HEK293 (cell line): ENCODE results near the gene CHST7.

Source experiments
- CTCF ChIA-PET: fragments of 350-600 bp; formaldehyde crosslinking; extraction: SDS; loops from one replicate; lab custom pipeline; 2021; ENCODE audit warnings: antibody characterized with exemption; lab: Yijun Ruan, JAX
- POLR2A ChIA-PET: fragments of 300-600 bp; formaldehyde crosslinking; extraction: SDS; loops from one replicate; lab custom pipeline; 2020; ENCODE audit warnings: antibody characterized with exemption, inconsistent platforms; lab: Yijun Ruan, JAX
- H3K27ac ChIP-seq: fragments of 200-500 bp; sonication (Bioruptor generic); 2 replicates; pipeline ENCODE4 v1.5.1; 2014; ENCODE audit warnings: low read depth, low read length, control low read depth, inconsistent platforms; ENCODE audit errors: extremely low read depth
- H3K36me3 ChIP-seq, 2 experiments: fragments of 200-500 bp in 1 of 2; sonication (Bioruptor generic) in 1 of 2; 1 replicate in 1 of 2; 2 replicates in 1 of 2; pipeline ENCODE4 v1.5.1; 2014 to 2017; ENCODE audit warnings: inconsistent platforms in 2 of 2, low read length in 2 of 2; ENCODE audit not compliant: control insufficient read depth in 2 of 2, insufficient read depth in 1 of 2
- H3K4me1 ChIP-seq: fragments of 200-500 bp; sonication (Bioruptor generic); 2 replicates; pipeline ENCODE4 v1.5.1; 2014; ENCODE audit warnings: mild to moderate bottlenecking, low read length, inconsistent platforms; ENCODE audit not compliant: control insufficient read depth, insufficient read depth
- H3K4me3 ChIP-seq: 2 replicates; pipeline ENCODE4 v1.5.1; 2011; ENCODE audit warnings: low read depth, mild to moderate bottlenecking, control low read depth, low read length, moderate library complexity
- H3K9me3 ChIP-seq: fragments of 200-500 bp; sonication (Bioruptor generic); 2 replicates; pipeline ENCODE4 v1.5.1; 2014; ENCODE audit warnings: low read depth, low read length, inconsistent platforms; ENCODE audit not compliant: control insufficient read depth, insufficient read depth
- HOXA7 ChIP-seq: sonication (generic); formaldehyde crosslinking; IDR thresholded peaks from 2 replicates; pipeline ENCODE4 v1.8.1; 2022; ENCODE audit warnings: missing genetic modification reagents, borderline replicate concordance
- HOXD13 ChIP-seq: sonication (generic); formaldehyde crosslinking; IDR thresholded peaks from 2 replicates; pipeline ENCODE4 v1.8.0; 2022; ENCODE audit warnings: missing genetic modification reagents, borderline replicate concordance
- IKZF3 ChIP-seq: fragments of 450-650 bp; IDR thresholded peaks from 2 replicates; pipeline ENCODE4 v1.5.0; 2018; ENCODE audit warnings: missing biosample characterization, mild to moderate bottlenecking, missing genetic modification characterization, moderate library complexity
- PRDM4 ChIP-seq: fragments of 450-650 bp; formaldehyde crosslinking; IDR thresholded peaks from 2 replicates; pipeline ENCODE4 v1.5.1; 2017; ENCODE audit warnings: missing biosample characterization, missing genetic modification characterization
- SALL2 ChIP-seq: fragments of 450-650 bp; formaldehyde crosslinking; IDR thresholded peaks from 2 replicates; pipeline ENCODE4 v1.5.0; 2017; ENCODE audit warnings: missing biosample characterization, mild to moderate bottlenecking, missing genetic modification characterization, borderline replicate concordance
- SCRT2 ChIP-seq: fragments of 450-650 bp; formaldehyde crosslinking; IDR thresholded peaks from 2 replicates; pipeline ENCODE4 v1.5.1; 2016; ENCODE audit warnings: missing biosample characterization, missing genetic modification characterization
- SETDB1 ChIP-seq: IDR thresholded peaks from one replicate; pipeline ENCODE4 v1.6.1; 2017; ENCODE audit warnings: mild to moderate bottlenecking, low read length, moderate library complexity, mixed read lengths; ENCODE audit not compliant: insufficient read length
- TRIM28 ChIP-seq: IDR thresholded peaks from 2 replicates; pipeline ENCODE4 v1.6.1; 2011; ENCODE audit warnings: low read length, control low read depth, borderline replicate concordance
- WT1 ChIP-seq: fragments of 450-650 bp; formaldehyde crosslinking; IDR thresholded peaks from 2 replicates; pipeline ENCODE4 v1.5.1; 2016; ENCODE audit warnings: missing biosample characterization, missing genetic modification characterization
- ZBTB8A ChIP-seq: fragments of 450-650 bp; formaldehyde crosslinking; IDR thresholded peaks from 2 replicates; pipeline ENCODE4 v1.5.1; 2016; ENCODE audit warnings: missing biosample characterization, missing genetic modification characterization
- ZNF10 ChIP-seq: fragments of 450-650 bp; formaldehyde crosslinking; IDR thresholded peaks from 2 replicates; pipeline ENCODE4 v1.5.1; 2017; ENCODE audit warnings: missing biosample characterization, missing genetic modification characterization
- ZNF112 ChIP-seq: fragments of 450-650 bp; formaldehyde crosslinking; IDR thresholded peaks from 2 replicates; pipeline ENCODE4 v1.5.0; 2017; ENCODE audit warnings: missing biosample characterization, missing genetic modification characterization
- ZNF132 ChIP-seq: fragments of 450-650 bp; formaldehyde crosslinking; IDR thresholded peaks from 2 replicates; pipeline ENCODE4 v1.5.1; 2017; ENCODE audit warnings: missing biosample characterization, missing genetic modification characterization, borderline replicate concordance
- ZNF16 ChIP-seq: fragments of 450-650 bp; formaldehyde crosslinking; IDR thresholded peaks from 2 replicates; pipeline ENCODE4 v1.5.1; 2016; ENCODE audit warnings: low read depth, missing biosample characterization, missing genetic modification characterization
- ZNF169 ChIP-seq: fragments of 450-650 bp; formaldehyde crosslinking; IDR thresholded peaks from 2 replicates; pipeline ENCODE4 v1.5.1; 2016; ENCODE audit warnings: missing biosample characterization, missing genetic modification characterization
- ZNF362 ChIP-seq: fragments of 450-650 bp; formaldehyde crosslinking; IDR thresholded peaks from 2 replicates; pipeline ENCODE4 v1.5.1; 2016; ENCODE audit warnings: missing biosample characterization, missing genetic modification characterization
- ZNF513 ChIP-seq: fragments of 450-650 bp; IDR thresholded peaks from 2 replicates; pipeline ENCODE4 v1.5.1; 2018; ENCODE audit warnings: missing biosample characterization, missing genetic modification characterization
- ZNF830 ChIP-seq: fragments of 450-650 bp; IDR thresholded peaks from 2 replicates; pipeline ENCODE4 v1.5.0; 2018; ENCODE audit warnings: missing biosample characterization, missing genetic modification characterization, low read depth, mild to moderate bottlenecking, moderate library complexity
- ZNF843 ChIP-seq: fragments of 450-650 bp; formaldehyde crosslinking; IDR thresholded peaks from 2 replicates; pipeline ENCODE4 v1.5.1; 2016; ENCODE audit warnings: missing biosample characterization, missing genetic modification characterization
- ZSCAN23 ChIP-seq: fragments of 450-650 bp; formaldehyde crosslinking; IDR thresholded peaks from 2 replicates; pipeline ENCODE4 v1.5.1; 2016; ENCODE audit warnings: missing biosample characterization, missing genetic modification characterization

Gene CHST7

GRCh38 chrX:46618947-46619346 lies 45.4 kb downstream of the CHST7 start:
- H3K36me3 ChIP-seq, result peaks cover 0 to 15% of the 10 kb centered on the region in 2 experiments; a peak in 2 of 3 replicates
- H3K9me3 ChIP-seq, result 0 out of 2 replicates have a peak, but pooled peaks cover 4% of the 10 kb centered on the region
- POLR2A ChIA-PET, result no interaction called here
- H3K27ac ChIP-seq, result no peak overlapping the region
- H3K4me3 ChIP-seq, result no peak overlapping the region
- H3K4me1 ChIP-seq, result no peaks in the 10 kb centered on the region
- no peak for TF ChIP-seq ZNF830 (tag by site-specific recombination)
- peak; percentile 54 for TF ChIP-seq SETDB1
- TF ChIP-seq IKZF3, result no peak
- no peak for TF ChIP-seq ZNF112 (tag by site-specific recombination)
- no peak for TF ChIP-seq ZNF16 (tag by site-specific recombination)
- CTCF ChIA-PET, result no interaction called here

- CTCF ChIA-PET, result interaction anchor here (0.5 to 1.0 kb wide), 4 partner anchors 10 to 1067 kb away, joined by 3 to 5 read pairs (median 4); no protein-coding TSS in a partner anchor
- no peak for TF ChIP-seq SCRT2
- no peak for TF ChIP-seq WT1 (tag by site-specific recombination)
- no peak for TF ChIP-seq HOXD13 (CRISPR knock-in tag)
- no peak for TF ChIP-seq SALL2 (tag by site-specific recombination)
- TF ChIP-seq ZNF132 (tag by site-specific recombination), result no peak
- TF ChIP-seq ZNF843, result no peak
- no peak for TF ChIP-seq ZNF513 (tag by site-specific recombination)
- no peak for TF ChIP-seq ZNF362 (tag by site-specific recombination)
- TF ChIP-seq ZNF169, result no peak
- no peak for TF ChIP-seq PRDM4 (tag by site-specific recombination)
- TF ChIP-seq TRIM28, result no peak
- no peak for TF ChIP-seq ZNF10 (tag by site-specific recombination)
- TF ChIP-seq HOXA7, result no peak
- TF ChIP-seq ZBTB8A (tag by site-specific recombination), result no peak
- no peak for TF ChIP-seq ZSCAN23
- TF ChIP-seq, all 188 proteins: peak for 0
Observed at GRCh38 chrX:46620505-46620904, 46.9 kb downstream of the CHST7 start.

More at GRCh38 chrX:46620505-46620904, 46.9 kb downstream of the CHST7 start:
- H3K4me3 ChIP-seq, result no peak overlapping the region
- no peak overlapping the region for H3K27ac ChIP-seq
- 0 out of 2 replicates have a peak, but pooled peaks cover 4% of the 10 kb centered on the region for H3K9me3 ChIP-seq
- no peaks in the 10 kb centered on the region for H3K4me1 ChIP-seq
- peaks cover 0 to 12% of the 10 kb centered on the region in 2 experiments; a peak in 2 of 3 replicates for H3K36me3 ChIP-seq
- POLR2A ChIA-PET, result no interaction called here
